D721Med (cell line): ENCODE measurements around the gene TBC1D32.

ENCODE experiments used
- DNase-seq: peaks from one replicate; pipeline ENCODE4 v3.0.0; 2011; ENCODE audit warnings: low spot score; ENCODE audit not compliant: insufficient read length
- FAIRE-seq: peaks from 2 replicates; lab custom pipeline; 2011; peaks lifted over from hg19 to GRCh38; lab: Jason Lieb, UNC
- CTCF ChIP-seq: IDR thresholded peaks from 2 replicates; pipeline ENCODE4 v1.5.1; 2012; ENCODE audit warnings: mild to moderate bottlenecking, control low read depth; ENCODE audit not compliant: insufficient read depth; ENCODE audit errors: missing control alignments

TBC1D32 gene

GRCh38 chr6:121042766-121043165 is 291.5 kb downstream of the TBC1D32 start:
- FAIRE-seq (no peak), DNase-seq (no peak)
- no peak for TF ChIP-seq CTCF

DNA sequence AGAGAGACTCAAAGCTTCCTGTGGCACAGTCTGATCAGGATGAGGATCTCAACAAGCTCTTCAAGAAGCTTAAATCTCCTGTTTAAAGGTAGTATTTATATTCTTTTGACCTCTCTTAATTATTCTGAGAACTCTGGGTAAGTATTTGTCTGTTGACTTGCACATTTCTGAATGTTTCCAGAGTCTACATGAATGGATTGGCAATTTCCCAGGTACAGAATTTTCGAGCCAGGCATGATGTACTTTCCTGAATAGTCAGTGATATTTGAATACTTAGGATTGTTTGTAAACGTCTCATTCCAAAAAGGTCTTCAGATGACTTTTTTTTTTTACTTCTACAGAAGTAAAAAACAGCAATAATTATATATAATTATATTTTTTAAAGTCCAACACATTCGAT is 293.4 kb downstream of the TBC1D32 start:
- no peak for FAIRE-seq
- DNase-seq, result no peak
- TF ChIP-seq CTCF, result no peak

DNA sequence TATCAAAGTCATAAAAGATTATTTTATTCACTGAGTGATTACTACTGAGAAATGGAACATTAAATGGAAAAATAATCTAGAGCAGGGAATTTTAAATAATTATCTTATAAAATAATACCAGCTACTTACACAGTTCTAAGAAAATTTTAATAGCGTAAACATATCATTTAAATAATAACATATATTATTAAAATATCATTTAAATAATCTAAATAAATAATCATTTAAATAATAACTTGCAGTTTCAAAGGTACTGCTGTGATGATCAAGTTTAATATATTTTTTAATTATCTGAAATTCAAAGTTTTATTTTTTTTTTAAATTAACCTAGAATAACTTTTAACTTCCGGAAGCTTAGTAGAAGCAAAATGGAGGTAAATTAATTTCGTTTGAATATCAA is 301.2 kb downstream of the TBC1D32 start:
- FAIRE-seq (no peak), DNase-seq (no peak)
- TF ChIP-seq CTCF, result no peak

DNA sequence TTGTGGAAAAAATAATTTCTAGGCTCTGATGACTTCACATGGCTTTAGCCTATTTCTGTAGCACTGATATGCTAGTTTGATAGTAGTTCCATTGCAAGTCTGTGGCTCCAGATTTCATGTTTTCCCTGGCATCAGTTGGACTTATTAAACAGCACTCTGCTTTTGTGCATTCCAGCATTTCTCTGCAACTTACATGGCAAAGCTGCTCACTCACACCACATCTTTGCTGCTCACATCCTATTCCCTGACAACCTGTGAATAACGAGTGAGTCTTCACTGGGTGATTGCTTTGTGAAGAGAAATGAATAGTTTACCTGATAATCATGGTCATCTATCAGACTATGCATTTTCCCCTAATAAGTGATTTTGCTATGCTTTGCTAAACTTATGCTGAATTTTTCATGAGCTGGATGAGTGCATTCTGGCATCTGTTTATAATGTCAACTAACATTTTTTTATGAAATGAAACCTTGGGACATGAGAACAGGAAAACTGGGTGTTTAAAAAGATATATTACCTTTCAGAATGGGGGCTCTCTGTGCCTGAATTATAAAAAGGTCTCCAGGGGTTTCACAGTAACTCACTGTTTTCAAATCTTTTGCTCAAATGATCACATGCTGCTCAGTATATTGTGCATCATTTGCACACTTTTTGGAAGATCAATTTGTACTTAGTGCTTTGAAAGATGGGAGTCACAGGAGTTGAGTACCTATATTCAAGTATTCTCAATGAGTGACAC is 301.8 kb downstream of the TBC1D32 start:
- no peak for TF ChIP-seq CTCF
- no peak for DNase-seq
- FAIRE-seq, result no peak
